HEK293T (cell line): ENCODE measurements around the gene WDR27.

Source experiments
- CTCF ChIA-PET: fragments of 350-600 bp; formaldehyde crosslinking; extraction: SDS; loops from one replicate; lab custom pipeline; 2021; ENCODE audit warnings: antibody characterized with exemption, inconsistent platforms; lab: Yijun Ruan, JAX
- POLR2A ChIA-PET: fragments of 350-600 bp; formaldehyde crosslinking; extraction: SDS; loops from one replicate; lab custom pipeline; 2020; ENCODE audit warnings: antibody characterized with exemption, inconsistent platforms; lab: Yijun Ruan, JAX
- DNase-seq: peaks from one replicate; pipeline ENCODE4 v3.0.0; 2012; ENCODE audit warnings: mixed read lengths; ENCODE audit errors: extremely low spot score
- ARNT ChIP-seq: fragments of 450-650 bp; IDR thresholded peaks from 2 replicates; pipeline ENCODE4 v1.6.1; 2017; ENCODE audit warnings: mild to moderate bottlenecking
- BHLHE40 ChIP-seq: fragments of 450-650 bp; IDR thresholded peaks from 2 replicates; pipeline ENCODE4 v1.6.1; 2016; ENCODE audit warnings: mild to moderate bottlenecking, moderate library complexity, borderline replicate concordance
- CTBP1 ChIP-seq: fragments of 450-650 bp; IDR thresholded peaks from 2 replicates; pipeline ENCODE4 v1.6.1; 2016; ENCODE audit warnings: borderline replicate concordance
- ELF4 ChIP-seq: fragments of 450-650 bp; IDR thresholded peaks from 2 replicates; pipeline ENCODE4 v1.6.1; 2017; ENCODE audit warnings: antibody characterized with exemption
- FOXA1 ChIP-seq: fragments of 450-650 bp; IDR thresholded peaks from 2 replicates; pipeline ENCODE4 v1.6.1; 2016; ENCODE audit warnings: mild to moderate bottlenecking
- FOXK2 ChIP-seq: fragments of 450-650 bp; IDR thresholded peaks from 2 replicates; pipeline ENCODE4 v1.6.1; 2016; ENCODE audit warnings: mild to moderate bottlenecking
- FOXM1 ChIP-seq: fragments of 450-650 bp; IDR thresholded peaks from 2 replicates; pipeline ENCODE4 v1.6.1; 2017; ENCODE audit warnings: mild to moderate bottlenecking, borderline replicate concordance
- HDGF ChIP-seq: fragments of 450-650 bp; IDR thresholded peaks from 2 replicates; pipeline ENCODE4 v1.6.1; 2017; ENCODE audit warnings: antibody characterized with exemption, borderline replicate concordance
- L3MBTL2 ChIP-seq: fragments of 450-650 bp; conservative IDR thresholded peaks from 2 replicates; pipeline ENCODE4 v1.6.1; 2016; ENCODE audit warnings: mild to moderate bottlenecking
- LEF1 ChIP-seq: fragments of 450-650 bp; IDR thresholded peaks from 2 replicates; pipeline ENCODE4 v1.6.1; 2017; ENCODE audit warnings: mild to moderate bottlenecking, borderline replicate concordance
- NFRKB ChIP-seq: fragments of 450-650 bp; IDR thresholded peaks from 2 replicates; pipeline ENCODE4 v1.6.1; 2016; ENCODE audit warnings: mild to moderate bottlenecking, moderate library complexity
- SP1 ChIP-seq: fragments of 450-650 bp; IDR thresholded peaks from 2 replicates; pipeline ENCODE4 v1.6.1; 2017
- SUZ12 ChIP-seq: fragments of 450-650 bp; IDR thresholded peaks from 2 replicates; pipeline ENCODE4 v1.6.1; 2016; ENCODE audit warnings: mild to moderate bottlenecking
- TARDBP ChIP-seq: fragments of 450-650 bp; IDR thresholded peaks from 2 replicates; pipeline ENCODE4 v1.6.1; 2016
- ZNF384 ChIP-seq: fragments of 450-650 bp; IDR thresholded peaks from 2 replicates; pipeline ENCODE4 v1.6.1; 2016
- TF ChIP-seq, protein P1 (sequence below): fragments of 450-650 bp; IDR thresholded peaks from 2 replicates; pipeline ENCODE4 v1.6.1; 2016

The WDR27 gene

DNA sequence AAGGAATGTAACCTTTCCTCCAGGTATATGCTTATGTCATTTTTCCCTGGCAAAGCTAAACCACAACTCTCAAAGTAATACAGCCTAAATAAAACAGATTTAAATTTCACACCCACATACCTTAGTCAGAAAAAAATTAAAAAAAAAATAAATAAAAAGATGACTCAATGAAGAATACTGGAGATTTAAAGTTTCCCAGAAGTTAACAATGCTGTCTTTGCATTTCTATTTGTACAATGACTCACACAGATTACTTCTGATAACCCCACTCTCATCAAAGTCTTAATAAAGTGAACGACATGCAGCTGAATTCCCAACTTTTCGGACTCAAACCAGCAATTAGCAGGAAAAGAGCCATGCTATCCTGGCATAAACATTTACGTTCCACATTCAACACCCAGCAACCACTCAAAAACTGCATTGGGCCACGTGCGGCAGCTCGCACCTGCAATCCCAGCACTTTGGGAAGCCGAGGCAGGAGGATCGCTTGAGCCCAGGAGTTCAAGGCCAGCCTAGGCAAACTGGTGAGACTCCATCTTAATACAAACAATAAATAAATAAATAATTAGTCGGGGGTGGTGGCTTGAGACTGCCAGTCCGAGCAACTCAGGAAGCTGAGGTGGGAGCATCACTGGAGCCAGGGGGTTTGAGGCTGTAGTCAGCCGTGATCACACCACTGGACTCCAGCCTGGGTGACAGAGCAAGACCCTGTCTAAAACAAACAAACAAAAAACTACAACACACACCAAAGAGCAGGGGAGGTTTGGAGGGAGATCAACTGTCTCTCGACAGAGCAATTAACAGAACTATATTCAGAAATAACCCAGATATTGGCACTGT is 130.5 kb downstream of the WDR27 start:
- ChIA-PET CTCF (interaction anchor here (0.6 kb wide), 1 partner anchor 232 kb away, joined by 3 read pairs; no protein-coding TSS in a partner anchor), POLR2A (no interaction called here)
- no peak for DNase-seq
- TF ChIP-seq FOXK2 (no peak), L3MBTL2 (no peak), NFRKB (no peak), SUZ12 (no peak), BHLHE40 (no peak), SP1 (no peak), ZNF384 (no peak), LEF1 (no peak), CTBP1 (no peak), FOXA1 (no peak), ARNT (no peak), HDGF (no peak), TARDBP (no peak), ELF4 (no peak), FOXM1 (no peak)
- TF ChIP-seq, protein P1, sequence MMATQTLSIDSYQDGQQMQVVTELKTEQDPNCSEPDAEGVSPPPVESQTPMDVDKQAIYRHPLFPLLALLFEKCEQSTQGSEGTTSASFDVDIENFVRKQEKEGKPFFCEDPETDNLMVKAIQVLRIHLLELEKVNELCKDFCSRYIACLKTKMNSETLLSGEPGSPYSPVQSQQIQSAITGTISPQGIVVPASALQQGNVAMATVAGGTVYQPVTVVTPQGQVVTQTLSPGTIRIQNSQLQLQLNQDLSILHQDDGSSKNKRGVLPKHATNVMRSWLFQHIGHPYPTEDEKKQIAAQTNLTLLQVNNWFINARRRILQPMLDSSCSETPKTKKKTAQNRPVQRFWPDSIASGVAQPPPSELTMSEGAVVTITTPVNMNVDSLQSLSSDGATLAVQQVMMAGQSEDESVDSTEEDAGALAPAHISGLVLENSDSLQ: no peak

DNA sequence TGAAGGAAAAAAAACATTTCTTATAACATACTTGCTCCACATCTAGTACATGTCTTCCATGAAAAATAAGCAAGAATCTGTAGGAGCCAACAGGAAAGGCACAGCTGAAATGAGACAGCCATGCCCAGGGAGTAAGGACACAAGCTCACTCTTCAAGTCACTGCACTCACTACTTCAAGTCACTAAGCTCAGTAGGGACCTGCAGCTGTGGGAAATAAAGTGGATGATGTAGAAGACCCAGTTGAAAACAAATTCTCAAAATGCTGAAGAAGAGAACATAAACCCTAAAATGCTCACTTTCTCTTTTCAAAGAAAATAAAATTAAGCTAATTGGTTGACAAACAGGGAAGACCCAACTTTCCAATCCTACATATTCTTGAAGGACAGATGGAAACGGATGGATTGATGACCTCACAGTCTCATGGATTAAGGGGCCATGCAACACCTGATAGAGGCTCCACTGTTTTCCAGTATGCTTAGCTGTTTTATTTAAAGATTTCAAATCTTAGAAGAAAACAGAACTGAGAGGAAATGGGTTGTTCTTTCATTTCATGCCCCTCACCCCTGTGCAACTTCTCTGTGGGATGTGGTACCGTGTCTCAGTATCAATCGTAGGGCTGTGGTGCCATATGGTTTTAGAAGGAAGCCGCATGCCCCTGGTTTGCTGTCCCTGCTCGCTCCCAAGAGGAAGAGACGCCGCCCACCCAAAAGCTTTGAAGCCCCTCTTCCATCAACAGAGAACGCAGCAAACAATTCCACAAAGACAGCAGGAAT is 133.3 kb downstream of the WDR27 start:
- ChIA-PET CTCF (no interaction called here), POLR2A (no interaction called here)
- no peak for TF ChIP-seq FOXK2
- no peak for TF ChIP-seq SP1
- no peak for TF ChIP-seq L3MBTL2
- TF ChIP-seq ELF4: no peak
- TF ChIP-seq, protein P1: no peak
- TF ChIP-seq TARDBP: no peak
- TF ChIP-seq LEF1: no peak
- TF ChIP-seq ZNF384: no peak
- no peak for TF ChIP-seq ARNT
- TF ChIP-seq CTBP1: no peak
- no peak for TF ChIP-seq HDGF
- no peak for TF ChIP-seq NFRKB
- no peak for DNase-seq

DNA sequence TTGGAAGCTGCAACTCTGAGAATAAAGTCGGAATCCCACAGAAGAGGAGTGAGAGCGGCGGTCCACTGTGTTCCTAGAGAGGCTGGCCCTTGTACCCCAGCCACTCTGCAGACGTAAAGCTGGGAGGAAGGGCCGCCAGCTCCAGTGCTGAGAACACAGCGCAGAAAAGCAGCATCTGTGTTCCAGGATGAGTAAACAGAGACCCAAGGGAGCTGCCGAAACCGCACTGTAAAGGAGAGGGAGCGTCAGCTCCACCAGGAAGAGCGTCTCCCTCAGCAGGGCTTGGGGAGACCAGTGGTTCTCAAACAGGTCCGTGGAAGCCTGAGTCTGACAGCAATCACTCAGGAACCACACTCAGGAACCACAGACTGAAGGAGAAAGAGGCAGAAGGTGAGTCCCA is 134.0 kb downstream of the WDR27 start:
- ChIA-PET CTCF (no interaction called here), POLR2A (no interaction called here)
- no peak for DNase-seq
- TF ChIP-seq, protein P1: no peak
- no peak for TF ChIP-seq ZNF384
- TF ChIP-seq FOXA1: no peak
- TF ChIP-seq L3MBTL2: no peak
- no peak for TF ChIP-seq SP1
- TF ChIP-seq ELF4: no peak
- no peak for TF ChIP-seq FOXK2
- TF ChIP-seq HDGF: no peak
- no peak for TF ChIP-seq NFRKB
- TF ChIP-seq BHLHE40: no peak
- no peak for TF ChIP-seq FOXM1
- TF ChIP-seq SUZ12: no peak
- no peak for TF ChIP-seq LEF1
- TF ChIP-seq ARNT: no peak

DNA sequence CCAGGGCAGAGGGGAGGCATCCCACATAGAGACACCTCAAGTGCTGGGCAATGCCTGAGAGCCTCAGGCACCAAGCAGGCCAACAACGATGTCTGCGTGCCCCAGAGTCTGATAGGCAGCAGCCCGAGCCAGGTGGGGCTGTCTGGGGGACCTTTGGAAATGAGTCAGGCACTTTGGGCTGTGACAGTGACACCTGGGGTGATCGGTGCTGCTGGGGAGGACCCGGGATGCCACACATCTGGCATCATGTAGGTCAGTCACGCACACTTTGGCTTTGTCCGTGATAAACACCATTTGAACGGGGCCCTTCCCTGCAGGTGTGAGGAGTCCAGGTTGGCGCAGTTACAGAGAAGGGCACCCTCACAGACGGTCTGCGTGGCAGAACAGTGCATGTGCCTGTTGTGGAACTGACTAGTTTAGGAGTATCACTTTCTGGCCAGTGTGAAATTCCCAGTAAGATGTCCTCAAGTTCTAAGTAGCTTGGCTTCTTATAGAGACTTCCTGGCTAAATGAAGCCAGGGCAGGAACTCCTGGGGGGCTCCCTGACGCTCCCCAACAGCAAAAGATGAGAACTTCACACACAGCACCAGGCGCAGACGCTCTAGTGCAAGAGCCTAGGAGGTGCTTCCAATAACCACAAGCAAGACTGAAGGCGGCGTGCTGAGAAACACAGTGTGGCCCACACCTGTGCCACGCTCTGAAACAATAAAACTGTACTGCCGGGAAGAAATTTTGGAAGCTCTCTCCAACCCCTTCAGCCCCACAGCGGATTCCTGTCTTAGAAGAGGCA is 134.7 kb downstream of the WDR27 start:
- ChIA-PET POLR2A (no interaction called here), CTCF (no interaction called here)
- TF ChIP-seq ELF4 (no peak), ARNT (no peak), FOXA1 (no peak), BHLHE40 (no peak), L3MBTL2 (no peak), NFRKB (no peak), LEF1 (no peak), ZNF384 (no peak), SP1 (no peak), HDGF (no peak), FOXK2 (no peak), FOXM1 (no peak), CTBP1 (no peak), TARDBP (no peak), SUZ12 (no peak)
- TF ChIP-seq, protein P1: no peak

DNA sequence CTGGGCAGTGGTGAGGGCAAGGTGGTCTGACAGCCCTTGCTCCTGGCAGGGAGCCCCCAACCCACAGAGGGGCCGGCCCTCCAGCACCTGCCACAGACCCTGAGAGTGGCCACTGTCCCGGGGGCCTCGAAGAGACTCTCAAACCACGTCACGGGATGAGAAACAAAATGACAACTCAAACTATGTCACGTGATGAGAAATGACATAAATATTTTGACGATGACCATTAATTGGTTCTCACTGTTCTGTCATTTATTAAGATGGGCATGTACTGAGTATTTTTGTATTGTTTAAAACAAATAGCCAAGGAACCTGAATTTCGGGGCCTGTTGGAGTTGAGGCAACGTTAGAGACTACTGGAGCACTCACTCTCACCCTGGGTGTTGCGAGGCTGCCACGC is 135.5 kb downstream of the WDR27 start:
- no peak for DNase-seq
- TF ChIP-seq HDGF: no peak
- ChIA-PET POLR2A (no interaction called here), CTCF (no interaction called here)

More for the DNA sequence above, 134.7 kb downstream of the WDR27 start:
- no peak for DNase-seq
